Muscle of arm (tissue), 14 donors: Measurements from ENCODE around the gene B4GALT6. TPM values are rescaled to one million over a fixed set of nuclear protein-coding genes. Genes with fewer than 3 reads are reported as not detected.
A peak's percentile ranks its signal among the peaks of the same experiment; 100 is the strongest.
"Not testable (repeated sequence)": the region's sequence is repeated elsewhere in the genome, so short reads cannot be mapped to it uniquely, and the experiment has no call there.

Experiments
- DNase-seq: peaks from one replicate; pipeline ENCODE4 v3.0.0-alpha.2; 2013
- long read RNA-seq, 11 donors: transcript quantifications; one replicate each; lab custom pipeline, GENCODE V29; 2026
- polyA plus RNA-seq, 12 donors: library from polyadenylated mRNA; unstranded; fragments of 120-200 nt; gene quantifications; one replicate each; pipeline ENCODE4 v1.2.1, GENCODE V29; 2013; ENCODE audit not compliant: insufficient read length in 12 of 12

The B4GALT6 gene, protein sequence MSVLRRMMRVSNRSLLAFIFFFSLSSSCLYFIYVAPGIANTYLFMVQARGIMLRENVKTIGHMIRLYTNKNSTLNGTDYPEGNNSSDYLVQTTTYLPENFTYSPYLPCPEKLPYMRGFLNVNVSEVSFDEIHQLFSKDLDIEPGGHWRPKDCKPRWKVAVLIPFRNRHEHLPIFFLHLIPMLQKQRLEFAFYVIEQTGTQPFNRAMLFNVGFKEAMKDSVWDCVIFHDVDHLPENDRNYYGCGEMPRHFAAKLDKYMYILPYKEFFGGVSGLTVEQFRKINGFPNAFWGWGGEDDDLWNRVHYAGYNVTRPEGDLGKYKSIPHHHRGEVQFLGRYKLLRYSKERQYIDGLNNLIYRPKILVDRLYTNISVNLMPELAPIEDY
- polyA plus RNA-seq, result 10 to 100 TPM in 10 of 12 donors, 1 to 10 TPM in 1, not detected in 1; 9.6 to 16.1 (median 12.8) TPM
- long read RNA-seq, donor 1, result 0 reads
- long read RNA-seq, donor 2, partial matches to known transcripts, result 0 of 2 reads
- long read RNA-seq, donor 2, other reads (novel, unspliced or antisense), result 0 of 2 reads
- long read RNA-seq, donor 3, partial matches to known transcripts, result 0 of 2 reads
- long read RNA-seq, donor 3, other reads (novel, unspliced or antisense), result 0 of 2 reads
- long read RNA-seq, donor 4, partial matches to known transcripts, result 0 of 1 reads
- long read RNA-seq, donor 4, other reads (novel, unspliced or antisense), result 0 of 1 reads
- long read RNA-seq, donor 5, partial matches to known transcripts, result 0 of 1 reads
- long read RNA-seq, donor 5, other reads (novel, unspliced or antisense), result 0 of 1 reads
- long read RNA-seq, donor 6, result 0 reads
- long read RNA-seq, donor 7, result 0 reads
- long read RNA-seq, donor 8, partial matches to known transcripts, result 0 of 1 reads
- long read RNA-seq, donor 8, other reads (novel, unspliced or antisense), result 0 of 1 reads
- long read RNA-seq, donor 9, partial matches to known transcripts, result 0 of 1 reads
- long read RNA-seq, donor 9, other reads (novel, unspliced or antisense), result 0 of 1 reads
- long read RNA-seq, donor 10, partial matches to known transcripts, result 0 of 1 reads
- long read RNA-seq, donor 10, other reads (novel, unspliced or antisense), result 0 of 1 reads
- long read RNA-seq, donor 11, partial matches to known transcripts, result 0 of 1 reads
- long read RNA-seq, donor 11, other reads (novel, unspliced or antisense), result 0 of 1 reads

DNA sequence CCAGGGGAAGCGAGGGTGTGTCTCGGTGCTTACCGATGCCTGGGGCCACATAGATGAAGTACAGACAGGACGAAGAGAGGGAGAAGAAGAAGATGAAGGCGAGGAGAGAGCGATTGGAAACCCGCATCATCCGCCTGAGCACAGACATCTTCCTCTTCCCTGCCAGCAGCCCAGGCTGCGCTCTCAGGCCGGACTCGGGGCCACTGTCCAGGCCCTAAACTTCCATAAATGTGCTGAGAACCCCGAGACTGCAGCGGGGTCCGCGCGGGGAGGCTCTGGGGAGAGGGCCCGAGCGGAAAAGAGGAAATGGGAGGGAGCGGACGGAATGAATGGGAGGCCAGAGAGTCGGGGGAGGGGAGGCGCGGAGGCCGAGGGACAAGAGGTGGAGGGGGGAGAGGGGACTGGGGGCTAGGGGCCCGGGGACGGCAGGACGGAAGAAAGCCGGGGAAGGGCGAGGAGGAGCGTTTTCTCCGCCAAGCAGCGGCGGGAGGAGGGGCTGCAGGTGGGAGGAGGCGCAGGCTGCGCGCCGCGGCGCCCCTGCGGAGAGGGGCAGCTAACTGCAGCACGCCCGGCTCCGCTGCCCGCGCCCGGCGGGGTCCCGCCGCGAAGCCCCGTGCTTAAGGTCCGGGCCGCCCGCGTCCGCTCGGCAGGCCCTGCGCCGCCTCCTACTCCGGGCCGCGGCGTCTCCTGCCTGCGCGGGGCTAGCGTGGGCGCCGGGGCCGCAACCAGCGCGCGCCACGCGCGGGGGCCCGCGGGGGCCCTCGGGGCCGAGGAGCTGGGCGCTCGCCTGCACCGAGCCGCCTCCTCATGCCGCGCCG lies at the start of gene B4GALT6:
TSS of gene B4GALT6 (minus strand) at position 303 of the 818 bp plus-strand sequence. CDS start at position 148, 155 bp downstream.
- peak; percentile 43 for DNase-seq

DNA sequence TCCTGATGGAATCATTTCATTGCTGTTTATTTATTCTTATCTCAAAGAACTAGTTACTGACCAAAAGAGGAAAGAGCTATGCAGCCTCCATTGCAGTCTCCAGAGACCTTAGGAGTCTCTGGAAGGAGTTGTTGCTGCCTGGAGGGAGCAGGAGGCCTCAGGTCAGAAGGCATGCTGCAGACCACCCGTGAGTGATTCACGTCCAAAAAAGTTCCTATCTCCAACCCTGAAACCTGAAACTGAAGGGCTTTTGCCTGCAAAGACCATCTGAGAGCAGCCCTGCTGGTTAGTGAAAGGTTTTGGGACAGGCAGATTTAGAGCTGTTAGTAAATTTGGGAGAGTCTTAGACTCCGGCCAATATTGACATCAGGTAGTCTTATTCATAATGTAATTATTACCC lies 47.2 kb upstream of the B4GALT6 start:
- DNase-seq, result no peak

DNA sequence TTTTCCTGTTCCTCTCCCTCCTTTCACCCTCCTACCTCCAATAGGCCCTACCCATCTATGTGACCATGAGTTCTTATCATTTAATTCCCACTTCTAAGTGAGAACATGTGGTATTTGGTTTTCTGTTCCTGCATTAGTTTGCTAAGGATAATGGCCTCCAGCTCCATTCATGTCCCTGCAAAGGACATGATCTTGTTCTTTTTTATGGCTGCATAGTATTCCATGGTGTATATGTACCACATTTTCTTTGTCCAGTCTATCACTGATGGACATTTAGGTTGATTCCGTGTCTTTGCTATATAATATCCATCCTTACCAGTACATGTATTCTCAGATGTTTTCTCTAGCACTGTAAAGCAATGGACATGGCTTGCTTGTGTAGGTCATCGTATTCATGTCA lies 44.8 kb upstream of the B4GALT6 start:
- DNase-seq, result not testable (repeated sequence)

DNA sequence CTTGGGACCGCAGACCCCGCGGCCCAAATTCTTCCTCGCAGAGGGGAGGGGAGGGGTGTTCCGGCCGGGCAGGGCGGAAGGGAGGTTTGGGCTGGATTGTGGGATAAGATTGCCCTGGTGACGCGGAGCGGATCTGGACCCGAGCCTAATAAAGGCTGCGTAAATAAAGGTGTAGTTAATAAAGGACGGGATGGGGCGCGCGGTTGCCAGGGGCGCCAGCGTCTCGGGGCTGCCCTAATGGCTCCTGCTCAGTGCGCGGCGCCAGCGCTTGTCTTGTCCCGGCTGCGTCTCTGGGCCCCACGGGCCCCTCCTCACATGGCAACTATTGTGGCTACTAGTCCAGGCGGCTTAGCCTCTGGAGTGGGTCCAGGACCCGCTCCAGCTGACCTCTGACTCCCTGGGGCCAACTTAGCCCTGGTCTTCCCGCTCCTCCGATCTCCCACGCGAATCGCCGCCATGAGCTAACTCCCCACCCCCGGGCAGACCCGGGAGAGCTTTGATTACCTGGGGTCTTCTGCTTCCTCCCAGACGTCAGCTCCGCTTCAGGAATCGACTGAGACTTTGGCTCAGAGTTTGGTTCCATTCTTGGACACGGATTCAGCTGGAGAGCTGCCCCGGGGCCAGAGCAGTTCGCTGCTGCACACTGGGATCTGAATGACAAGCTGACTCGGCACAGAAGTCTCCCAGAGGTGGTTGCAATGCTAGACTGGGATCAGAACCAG lies 39.8 kb upstream of the B4GALT6 start:
- DNase-seq, result peak; percentile 35

DNA sequence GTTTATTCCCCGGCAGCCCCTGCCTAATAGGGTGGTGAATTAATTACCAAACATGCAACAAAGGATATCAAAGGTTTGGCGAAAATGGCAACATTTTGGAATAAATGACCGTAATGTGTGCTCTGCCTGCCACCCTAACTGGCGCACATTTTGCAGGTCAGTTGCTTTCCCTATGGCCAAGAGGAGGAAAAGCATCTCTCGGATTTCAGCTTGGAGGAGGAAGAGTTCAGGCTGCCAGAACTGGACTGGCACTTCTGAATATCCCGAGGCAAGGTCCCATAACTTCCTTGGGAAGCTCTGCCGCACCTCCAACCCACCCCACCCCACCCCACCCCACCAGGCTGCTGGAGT lies 39.2 kb upstream of the B4GALT6 start:
- DNase-seq, result peak; percentile 7

DNA sequence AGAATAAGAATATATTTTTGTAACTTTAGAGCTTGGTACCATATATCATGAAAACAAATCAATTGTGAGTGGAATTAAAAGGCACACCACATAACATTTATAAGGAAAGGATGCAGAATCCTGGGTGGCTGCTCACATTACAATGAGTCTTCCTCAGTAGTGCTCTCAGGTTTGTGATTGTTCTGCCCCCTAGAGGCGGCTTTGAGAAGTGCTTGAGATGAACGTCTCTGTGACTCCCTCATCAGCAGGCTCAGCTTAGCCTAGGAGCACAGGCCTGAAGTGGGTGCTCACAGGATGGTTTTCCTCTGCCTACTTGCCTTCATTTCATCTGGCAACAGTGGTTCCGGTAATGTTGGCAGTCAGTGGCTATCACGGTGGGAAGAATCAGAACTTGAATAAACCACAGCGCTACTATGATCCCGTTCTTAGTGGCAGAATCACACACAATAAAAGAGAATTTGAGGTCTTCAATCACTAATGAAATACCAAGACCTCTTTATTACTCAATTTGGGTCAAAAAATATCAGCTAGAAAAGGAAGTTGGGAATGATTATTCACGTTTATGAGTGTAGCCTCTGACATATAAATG lies 38.1 kb upstream of the B4GALT6 start:
- DNase-seq, result peak; percentile 80

DNA sequence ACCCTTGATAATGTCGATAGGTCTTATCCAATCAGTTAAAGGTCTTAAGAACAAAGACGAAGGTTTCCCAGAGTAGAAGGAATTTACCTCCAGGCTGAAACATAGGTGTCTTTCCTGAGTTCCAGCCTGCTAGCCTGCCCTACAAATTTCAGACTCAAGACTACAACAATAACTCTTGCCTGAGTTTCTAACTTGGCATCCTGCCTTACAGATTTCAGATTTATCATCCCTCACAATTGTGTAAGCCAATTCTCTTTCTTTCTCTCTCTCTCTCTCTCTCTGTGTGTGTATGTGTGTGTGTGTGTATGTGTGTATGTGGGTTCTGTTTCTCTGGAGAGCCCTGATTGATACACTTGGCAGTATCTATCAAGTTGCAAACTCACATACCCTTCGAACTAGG lies 37.2 kb upstream of the B4GALT6 start:
- DNase-seq, result no peak

DNA sequence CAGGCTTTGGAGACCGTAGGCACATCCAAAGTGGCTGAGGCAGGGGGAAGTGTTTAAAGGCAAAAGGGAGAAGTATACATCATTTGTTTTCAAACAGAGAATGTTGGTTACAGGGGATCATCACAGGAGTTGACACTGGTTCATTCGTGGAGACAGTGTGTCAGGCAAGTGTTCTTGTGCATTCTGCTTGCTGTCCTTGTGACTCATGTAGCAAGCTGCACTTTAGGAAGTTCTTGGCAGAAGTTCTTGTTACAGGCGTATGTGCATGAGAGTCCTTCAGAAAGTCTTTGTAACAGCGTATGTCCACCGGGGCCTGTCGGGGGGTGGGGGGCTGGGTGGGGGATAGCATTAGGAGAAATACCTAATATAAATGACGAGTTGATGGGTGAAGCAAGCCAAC lies 36.5 kb upstream of the B4GALT6 start:
- DNase-seq, result no peak

DNA sequence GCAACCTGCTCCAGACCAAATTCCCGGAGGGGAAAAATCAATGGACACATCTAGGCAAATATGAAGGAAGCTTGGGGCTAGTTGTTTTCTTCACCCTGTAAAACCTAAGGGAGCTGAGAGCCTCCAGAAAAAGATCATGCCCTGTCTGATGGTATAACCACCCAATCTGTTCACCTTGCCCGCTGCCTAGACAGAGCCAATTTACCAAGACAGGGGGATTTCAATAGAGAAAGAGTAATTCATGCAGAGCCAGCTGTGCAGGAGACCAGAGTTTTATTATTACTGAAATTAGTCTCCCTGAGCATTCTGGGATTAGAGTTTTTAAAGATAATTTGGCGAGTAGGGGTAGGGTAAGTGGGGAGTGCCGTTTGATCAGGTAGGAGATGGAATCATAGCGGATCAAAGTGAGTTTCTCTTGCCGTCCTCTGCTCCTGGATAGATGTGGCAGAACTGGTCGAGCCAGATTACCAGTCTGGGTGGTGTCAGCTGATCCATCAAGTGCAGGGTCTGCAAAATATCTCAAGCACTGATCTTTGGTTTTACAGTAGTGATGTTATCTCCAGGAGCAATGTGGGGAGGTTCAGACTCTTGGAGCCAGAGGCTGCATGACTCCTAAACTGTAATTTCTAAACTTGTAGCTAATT lies 35.1 kb upstream of the B4GALT6 start:
- DNase-seq, result no peak

DNA sequence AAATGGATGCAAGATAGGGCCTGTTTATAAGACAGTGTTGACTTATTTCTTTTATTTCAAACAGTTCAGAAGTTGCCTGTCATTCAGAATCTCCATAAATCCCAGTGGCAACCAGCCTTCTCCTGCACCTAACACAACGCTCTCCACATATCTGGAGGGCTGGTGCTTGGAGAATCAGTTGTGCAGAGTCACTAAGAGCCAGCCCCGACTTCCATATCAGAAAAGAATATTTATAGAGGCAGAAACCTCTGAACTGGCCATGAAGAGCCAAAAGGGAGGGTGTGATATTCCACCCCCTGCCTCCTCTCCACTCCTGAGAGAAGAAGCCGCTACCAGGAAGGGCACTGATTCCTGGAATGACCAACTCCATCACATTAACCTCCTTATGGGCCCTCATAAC lies 34.0 kb upstream of the B4GALT6 start:
- DNase-seq, result no peak

DNA sequence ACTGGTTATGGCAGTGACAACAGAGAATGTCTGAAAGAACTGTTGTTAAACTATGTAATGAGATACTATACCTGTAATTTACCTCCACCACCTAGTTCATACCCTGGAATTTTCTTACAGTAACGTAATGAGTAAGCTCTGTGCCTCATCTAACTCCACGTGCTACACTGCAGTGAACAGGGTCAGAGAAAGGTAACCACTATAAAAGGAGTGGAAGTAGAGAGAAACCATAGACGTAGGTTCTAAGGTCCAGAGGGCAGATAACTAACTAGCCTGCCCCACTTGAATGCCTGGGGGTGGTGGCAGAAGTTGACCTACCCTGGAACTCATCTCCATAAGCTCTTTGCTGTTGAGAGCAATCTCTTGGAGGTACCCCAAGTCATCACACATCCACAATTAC lies 32.0 kb upstream of the B4GALT6 start:
- no peak for DNase-seq

DNA sequence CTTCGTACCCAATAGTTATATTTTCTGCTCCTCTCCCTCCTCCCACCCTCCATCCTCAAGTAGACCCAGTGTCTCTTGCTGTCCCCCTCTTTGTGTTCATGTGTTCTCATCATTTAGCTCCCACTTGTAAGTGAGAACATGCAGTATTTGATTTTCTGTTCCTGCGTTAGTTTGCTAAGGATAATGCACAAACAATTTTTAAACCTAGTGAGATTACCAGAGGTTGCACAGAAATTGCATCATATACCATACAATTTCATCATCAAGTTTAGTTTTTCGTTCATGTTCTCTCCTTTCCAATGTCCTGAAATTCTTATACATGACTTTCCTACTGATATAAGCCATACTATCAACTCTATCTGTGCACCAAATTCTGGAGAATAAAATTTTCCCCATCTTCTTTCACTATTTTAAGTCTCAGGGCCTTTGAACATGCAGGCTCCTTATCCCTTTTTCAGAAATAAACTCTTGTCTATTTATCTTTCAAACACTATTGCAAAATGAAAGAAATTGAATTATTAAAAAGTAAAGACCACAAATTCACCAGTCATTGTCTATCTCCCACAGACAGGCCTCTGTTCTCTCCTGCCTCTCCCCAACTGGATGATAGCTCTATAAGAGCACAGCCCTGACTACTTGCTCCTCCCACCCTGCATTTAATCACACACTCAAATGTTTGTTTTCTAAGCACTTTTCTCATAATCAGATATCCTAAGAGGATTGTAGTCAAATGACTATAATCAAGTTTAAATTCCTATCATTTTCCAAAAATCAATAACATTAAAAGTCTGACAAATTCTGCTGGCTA lies 27.2 kb upstream of the B4GALT6 start:
- no peak for DNase-seq

DNA sequence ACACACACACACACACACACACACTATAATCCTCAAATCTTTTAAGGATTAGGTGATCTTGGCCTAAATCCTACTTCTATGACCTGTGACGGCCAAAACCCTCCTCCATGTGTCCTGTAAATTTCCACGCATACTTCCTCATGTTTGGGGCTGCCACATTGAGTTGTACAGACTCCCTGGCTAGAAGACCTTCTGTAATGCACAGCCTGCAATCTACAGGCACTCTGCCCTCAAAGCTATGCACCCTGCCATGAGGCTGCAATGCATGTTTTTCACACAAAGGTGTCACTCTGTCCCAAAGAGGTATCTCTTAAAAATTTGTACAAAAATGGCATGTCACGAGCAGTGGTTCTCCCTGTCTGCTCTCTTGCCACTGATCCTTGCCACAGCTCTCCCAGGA lies 26.4 kb upstream of the B4GALT6 start:
- DNase-seq, result no peak

DNA sequence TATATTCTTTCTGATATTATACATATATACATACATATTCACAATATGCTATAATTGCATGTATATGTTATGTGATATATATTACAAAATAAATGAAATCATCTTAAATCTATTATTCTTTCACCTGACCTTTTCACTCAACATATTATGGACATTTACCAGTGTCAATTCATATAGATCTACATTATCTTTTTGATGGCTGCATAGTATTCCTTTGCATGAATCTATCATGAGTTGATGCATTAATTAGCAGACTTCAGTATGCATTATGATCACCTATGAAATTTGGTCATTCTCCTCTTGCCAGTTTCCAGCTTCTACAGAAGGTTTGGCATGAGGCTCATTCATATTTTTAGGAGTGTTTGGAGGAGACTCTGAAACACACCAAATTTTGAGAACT lies 23.4 kb upstream of the B4GALT6 start:
- no peak for DNase-seq

DNA sequence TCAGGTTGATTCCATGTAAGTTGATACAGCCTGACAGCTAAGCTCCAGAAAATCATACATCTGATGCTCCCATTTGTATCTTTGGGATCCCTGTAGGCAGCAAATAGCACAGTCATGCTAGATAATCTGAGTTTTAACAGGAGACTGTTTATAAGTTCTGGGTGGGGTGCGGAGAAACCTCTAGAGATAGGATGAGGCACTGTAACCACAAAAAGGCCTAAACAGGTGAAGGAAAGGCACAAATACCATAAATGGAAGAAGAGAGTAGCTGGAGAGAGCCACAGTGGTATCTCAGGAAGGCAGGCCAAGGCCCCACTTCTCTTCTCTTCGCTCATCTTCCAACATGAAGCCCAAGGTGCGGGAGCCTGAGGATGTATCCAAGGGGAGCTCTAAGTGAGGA lies 18.1 kb upstream of the B4GALT6 start:
- DNase-seq, result no peak

DNA sequence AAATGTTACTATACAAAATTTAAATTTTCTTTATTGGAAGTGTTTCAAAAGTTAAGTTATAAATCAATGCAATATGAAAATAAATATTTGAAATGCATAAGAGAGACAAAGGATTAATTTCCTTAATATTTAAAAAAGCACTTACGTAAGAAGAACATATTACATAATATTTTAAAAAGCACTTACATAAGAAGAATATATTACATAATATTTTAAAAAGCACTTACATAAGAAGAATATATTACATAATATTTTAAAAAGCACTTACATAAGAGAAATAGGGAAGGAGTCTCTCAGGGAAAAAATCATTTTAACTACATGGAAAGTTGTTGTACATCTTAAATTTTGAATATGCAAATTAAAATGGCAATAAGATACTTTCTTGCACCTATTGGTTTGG lies 17.4 kb upstream of the B4GALT6 start:
- DNase-seq, result no peak

DNA sequence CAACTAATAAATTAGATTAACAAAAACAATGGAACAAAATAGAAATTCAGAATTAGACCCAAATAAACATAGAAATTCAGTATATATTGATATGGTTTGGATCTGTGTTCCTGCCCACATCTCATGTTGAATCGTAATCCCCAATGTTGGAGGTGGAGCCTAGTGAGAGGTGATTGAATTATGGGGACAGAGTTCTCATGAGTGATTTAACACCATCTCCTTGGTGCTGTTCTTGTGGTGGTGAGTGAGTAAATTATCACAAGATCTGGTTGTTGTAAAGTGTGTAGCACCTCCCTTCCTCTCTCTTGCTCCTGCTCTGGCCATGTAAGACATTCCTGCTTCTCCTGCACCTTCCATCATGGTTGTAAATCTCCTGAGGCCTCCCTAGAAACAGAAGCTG lies 16.6 kb upstream of the B4GALT6 start:
- DNase-seq, result no peak

DNA sequence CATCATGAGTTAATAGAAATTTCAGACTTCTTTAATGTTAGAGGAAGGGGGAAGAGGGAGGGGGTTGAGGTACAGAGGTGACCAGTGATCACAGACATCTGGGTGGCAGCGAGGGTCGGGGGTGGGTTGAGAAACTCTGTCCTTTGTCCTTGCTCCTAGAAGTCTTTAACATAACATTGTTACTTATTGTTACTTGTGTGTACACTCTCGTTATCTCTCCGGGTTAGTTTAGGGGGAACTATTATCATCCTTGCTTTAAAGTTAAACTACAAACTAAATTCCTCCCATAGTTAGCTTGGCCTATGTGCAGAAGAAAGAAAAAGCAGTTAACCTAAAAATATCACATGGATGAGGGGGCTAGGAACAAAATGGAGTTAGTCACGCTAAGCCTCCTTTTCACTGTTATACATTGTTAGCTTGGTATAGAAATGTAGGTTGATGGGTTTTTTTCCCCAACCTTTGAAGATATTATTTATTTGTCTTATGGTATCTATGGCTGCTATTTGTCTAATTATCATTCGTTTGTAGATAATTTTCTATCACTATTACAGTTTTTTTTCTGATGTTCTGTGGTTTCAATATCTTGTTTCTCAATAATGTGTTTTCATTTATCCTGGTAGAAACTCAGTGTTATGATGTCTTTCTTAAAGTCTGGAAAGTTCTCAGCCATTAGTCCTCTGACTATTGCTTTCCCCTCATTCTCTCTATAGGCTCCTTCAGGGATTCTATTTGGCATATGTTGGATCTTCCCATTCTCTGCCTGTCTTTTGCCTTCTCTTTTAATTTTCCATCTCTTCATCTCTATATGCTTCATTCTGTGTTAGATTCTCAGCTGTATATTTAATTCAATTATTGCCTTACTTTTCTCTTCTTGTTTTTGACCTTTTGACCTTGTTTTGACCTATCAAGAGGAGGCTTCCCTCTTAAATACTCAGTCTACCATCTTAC lies 13.2 kb upstream of the B4GALT6 start:
- no peak for DNase-seq
